ENCODE measurements around the gene MAP2K3.
"Not testable (repeated sequence)": the region's sequence is repeated elsewhere in the genome, so short reads cannot be mapped to it uniquely, and the experiment has no call there.

DNA sequence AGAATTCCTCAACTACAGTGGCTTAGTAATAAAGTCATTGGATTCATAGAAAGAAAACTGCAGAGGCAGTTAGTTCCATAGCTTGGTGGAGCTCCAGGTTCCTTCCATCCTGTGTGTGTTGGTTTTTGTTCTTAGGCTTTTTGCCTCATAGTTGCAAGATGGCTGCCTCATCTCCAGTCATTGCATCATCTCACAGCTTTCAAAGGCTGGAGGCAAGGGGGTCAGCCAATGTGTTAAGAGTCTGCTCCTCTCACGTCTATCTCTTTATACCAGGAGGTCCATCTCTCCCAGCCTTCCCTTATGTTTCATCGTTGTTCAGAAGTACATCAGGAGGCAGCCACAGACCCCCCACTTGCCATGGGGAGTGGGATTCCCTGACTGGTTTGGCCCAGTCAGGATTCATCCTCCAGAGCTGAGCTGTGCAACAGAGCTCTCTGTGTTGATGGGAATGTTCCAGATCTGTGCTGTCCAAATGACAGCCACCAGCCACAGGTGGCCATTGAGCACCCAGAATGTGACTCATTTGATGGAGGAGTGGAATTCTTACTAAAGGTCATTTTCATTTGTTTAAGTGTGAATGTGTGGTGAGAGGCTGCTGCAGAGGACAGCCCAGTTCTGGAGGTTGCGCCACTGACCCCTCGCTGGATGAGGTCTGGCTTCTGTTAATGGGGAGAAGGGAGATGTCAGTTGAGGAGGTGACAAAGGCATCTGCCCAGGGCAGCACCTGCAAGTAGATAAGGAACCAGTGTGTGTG lies 52.2 kb downstream of the MAP2K3 start:
- TF ChIP-seq EP300, POLR2A (IDR thresholded peaks at IDR 0.05): not testable (repeated sequence)
- TF ChIP-seq, protein P1, sequence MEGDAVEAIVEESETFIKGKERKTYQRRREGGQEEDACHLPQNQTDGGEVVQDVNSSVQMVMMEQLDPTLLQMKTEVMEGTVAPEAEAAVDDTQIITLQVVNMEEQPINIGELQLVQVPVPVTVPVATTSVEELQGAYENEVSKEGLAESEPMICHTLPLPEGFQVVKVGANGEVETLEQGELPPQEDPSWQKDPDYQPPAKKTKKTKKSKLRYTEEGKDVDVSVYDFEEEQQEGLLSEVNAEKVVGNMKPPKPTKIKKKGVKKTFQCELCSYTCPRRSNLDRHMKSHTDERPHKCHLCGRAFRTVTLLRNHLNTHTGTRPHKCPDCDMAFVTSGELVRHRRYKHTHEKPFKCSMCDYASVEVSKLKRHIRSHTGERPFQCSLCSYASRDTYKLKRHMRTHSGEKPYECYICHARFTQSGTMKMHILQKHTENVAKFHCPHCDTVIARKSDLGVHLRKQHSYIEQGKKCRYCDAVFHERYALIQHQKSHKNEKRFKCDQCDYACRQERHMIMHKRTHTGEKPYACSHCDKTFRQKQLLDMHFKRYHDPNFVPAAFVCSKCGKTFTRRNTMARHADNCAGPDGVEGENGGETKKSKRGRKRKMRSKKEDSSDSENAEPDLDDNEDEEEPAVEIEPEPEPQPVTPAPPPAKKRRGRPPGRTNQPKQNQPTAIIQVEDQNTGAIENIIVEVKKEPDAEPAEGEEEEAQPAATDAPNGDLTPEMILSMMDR (IDR thresholded peaks at IDR 0.05): not testable (repeated sequence)

All from ovary (tissue), 3 donors.